Effector CD8-positive, alpha-beta T cell (primary cell): ENCODE measurements around the gene STK10.
A peak's percentile ranks its signal among the peaks of the same experiment; 100 is the strongest.

Source experiments
- DNase-seq: peaks from one replicate; lab custom pipeline; 2025; lab: John Stamatoyannopoulos, UW

Gene STK10

GRCh38 chr5:172110260-172110815 lies 77.7 kb downstream of the STK10 start:
- DNase-seq = no peak

- no peak for DNase-seq
Observed at GRCh38 chr5:172109749-172110148, 78.3 kb downstream of the STK10 start.

- DNase-seq = no peak
Observed at GRCh38 chr5:172107571-172107970, 80.5 kb downstream of the STK10 start.

GRCh38 chr5:172106511-172107356 lies 81.3 kb downstream of the STK10 start:
- peak; percentile 71 for DNase-seq

GRCh38 chr5:172105811-172106210 lies 82.2 kb downstream of the STK10 start:
- DNase-seq = no peak

- DNase-seq = no peak
Observed at GRCh38 chr5:172104801-172105701, 83.0 kb downstream of the STK10 start.

GRCh38 chr5:172104021-172104420 lies 84.0 kb downstream of the STK10 start:
- DNase-seq = no peak

GRCh38 chr5:172102913-172103626 lies 85.0 kb downstream of the STK10 start:
- no peak for DNase-seq

GRCh38 chr5:172102218-172102870 lies 85.7 kb downstream of the STK10 start:
- no peak for DNase-seq

GRCh38 chr5:172101547-172102217 lies 86.3 kb downstream of the STK10 start:
- DNase-seq = no peak

- DNase-seq = no peak
Observed at GRCh38 chr5:172098883-172099282, 89.1 kb downstream of the STK10 start.

GRCh38 chr5:172098046-172098445 lies 90.0 kb downstream of the STK10 start:
- DNase-seq = no peak

GRCh38 chr5:172097356-172097755 lies 90.7 kb downstream of the STK10 start:
- no peak for DNase-seq

- DNase-seq = no peak
Observed at GRCh38 chr5:172096207-172096940, 91.7 kb downstream of the STK10 start.

GRCh38 chr5:172095368-172096206 lies 92.4 kb downstream of the STK10 start:
- DNase-seq = no peak

GRCh38 chr5:172093965-172094364 lies 94.1 kb downstream of the STK10 start:
- no peak for DNase-seq

GRCh38 chr5:172093559-172093958 lies 94.5 kb downstream of the STK10 start:
- no peak for DNase-seq

- DNase-seq = no peak
Observed at GRCh38 chr5:172091956-172092732, 95.9 kb downstream of the STK10 start.
